NCI-H82 (cell line): ENCODE data around the gene NFKB2.

Experiments used
- DNase-seq: peaks from one replicate; lab custom pipeline; 2025; lab: John Stamatoyannopoulos, UW

Gene NFKB2

GRCh38 chr10:102451105-102451969 is 55.8 kb downstream of the NFKB2 start, which contains the start of gene C10orf95:
TSS of gene C10orf95 (minus strand) at chr10:102451543. CDS start at chr10:102451093, 450 bp downstream.
- peak; percentile 88 for DNase-seq
